Medulla oblongata (tissue), 1 donor: ENCODE data around the gene MUS81.

Experiments
- DNase-seq: peaks from one replicate; pipeline ENCODE4 v3.0.0-alpha.2; 2015; ENCODE audit errors: extremely low spot score

Gene MUS81

DNA sequence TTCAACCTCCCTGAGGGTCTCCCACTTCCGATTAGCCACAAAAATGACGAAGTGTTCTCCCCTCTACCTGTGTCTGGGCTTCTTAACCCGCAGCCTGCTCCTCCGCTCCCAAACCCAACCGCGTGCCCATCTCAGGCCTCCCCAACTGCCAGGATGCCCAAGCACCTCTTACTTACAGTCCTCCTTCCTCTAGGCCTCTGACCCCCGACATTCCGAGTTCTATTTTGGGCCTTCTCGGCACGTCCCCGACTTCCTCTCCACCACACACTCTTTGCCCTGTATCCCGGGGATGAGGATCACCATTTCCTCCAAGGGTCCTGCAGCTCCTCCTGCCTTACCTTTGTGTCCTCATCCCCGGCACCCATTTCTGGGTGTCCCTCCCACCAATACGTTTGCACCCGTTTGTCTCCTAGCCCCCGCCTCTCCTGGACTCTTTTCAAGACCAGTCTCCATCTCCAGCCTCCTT lies 388 bp upstream of the MUS81 start:
- no peak for DNase-seq

DNA sequence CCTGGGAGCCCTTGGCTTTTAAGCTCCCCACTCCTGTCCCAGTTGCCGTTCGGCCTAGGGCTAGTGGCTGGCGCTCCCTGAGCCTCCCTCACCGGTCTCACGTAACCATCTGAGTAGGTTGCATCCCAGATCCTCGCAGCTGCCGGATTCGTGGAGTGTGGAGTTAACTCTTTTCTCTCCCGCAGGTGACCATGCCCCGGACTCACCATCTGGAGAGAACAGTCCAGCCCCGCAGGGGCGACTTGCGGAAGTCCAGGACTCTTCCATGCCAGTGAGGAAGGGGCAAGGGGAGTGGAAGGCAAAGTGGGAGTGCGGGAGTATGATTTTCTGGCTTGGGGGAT lies 902 bp downstream of the MUS81 start:
- no peak for DNase-seq

DNA sequence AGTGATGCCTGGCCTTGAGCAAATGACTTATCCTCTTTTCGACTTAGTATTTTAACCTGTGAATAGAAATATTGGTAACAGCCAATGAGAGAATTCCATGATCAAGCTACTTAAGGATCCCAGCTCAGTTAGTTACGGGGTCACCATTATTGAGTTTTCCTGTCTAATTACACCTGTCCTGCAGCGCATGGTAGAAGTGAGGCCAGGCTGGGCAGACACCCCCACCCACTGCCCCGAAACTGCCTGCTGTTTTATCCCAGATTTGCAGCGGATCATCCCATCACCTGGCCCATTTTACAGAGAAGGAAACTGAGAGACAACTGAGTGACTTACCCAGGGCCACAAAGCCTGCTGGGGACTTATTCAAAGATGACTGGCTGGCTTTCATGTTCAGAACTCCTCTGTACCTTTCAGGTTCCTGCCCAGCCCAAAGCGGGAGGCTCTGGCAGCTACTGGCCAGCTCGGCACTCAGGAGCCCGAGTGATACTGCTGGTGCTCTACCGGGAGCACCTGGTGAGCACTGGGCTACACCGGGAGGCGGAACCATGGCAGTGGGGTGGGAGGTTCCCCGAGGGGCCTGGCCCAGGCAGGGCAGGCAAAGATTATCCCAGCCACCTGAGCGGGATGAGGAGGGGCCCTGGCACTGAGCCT lies 1.4 kb downstream of the MUS81 start:
- no peak for DNase-seq

DNA sequence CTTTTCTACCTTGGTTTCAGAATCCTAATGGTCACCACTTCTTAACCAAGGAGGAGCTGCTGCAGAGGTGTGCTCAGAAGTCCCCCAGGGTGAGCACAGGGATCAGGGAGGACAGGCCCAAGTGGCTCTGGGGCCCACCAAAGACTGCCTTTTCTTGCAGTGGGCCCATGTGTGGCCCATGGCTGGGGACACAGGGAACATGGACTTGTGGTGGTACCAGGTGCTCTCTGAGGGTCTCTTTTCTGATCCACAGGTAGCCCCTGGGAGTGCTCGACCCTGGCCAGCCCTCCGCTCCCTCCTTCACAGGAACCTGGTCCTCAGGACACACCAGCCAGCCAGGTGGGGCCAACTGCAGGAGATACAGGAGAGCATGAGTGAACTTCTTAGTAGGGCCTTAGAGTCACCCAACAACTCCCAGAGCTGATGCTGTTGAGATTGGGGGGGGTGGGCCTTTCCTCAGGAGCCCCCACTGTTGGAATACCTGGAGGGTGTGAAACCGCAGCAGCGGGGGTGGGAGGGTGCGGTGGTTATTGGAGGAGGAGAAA lies 2.0 kb downstream of the MUS81 start:
- no peak for DNase-seq

DNA sequence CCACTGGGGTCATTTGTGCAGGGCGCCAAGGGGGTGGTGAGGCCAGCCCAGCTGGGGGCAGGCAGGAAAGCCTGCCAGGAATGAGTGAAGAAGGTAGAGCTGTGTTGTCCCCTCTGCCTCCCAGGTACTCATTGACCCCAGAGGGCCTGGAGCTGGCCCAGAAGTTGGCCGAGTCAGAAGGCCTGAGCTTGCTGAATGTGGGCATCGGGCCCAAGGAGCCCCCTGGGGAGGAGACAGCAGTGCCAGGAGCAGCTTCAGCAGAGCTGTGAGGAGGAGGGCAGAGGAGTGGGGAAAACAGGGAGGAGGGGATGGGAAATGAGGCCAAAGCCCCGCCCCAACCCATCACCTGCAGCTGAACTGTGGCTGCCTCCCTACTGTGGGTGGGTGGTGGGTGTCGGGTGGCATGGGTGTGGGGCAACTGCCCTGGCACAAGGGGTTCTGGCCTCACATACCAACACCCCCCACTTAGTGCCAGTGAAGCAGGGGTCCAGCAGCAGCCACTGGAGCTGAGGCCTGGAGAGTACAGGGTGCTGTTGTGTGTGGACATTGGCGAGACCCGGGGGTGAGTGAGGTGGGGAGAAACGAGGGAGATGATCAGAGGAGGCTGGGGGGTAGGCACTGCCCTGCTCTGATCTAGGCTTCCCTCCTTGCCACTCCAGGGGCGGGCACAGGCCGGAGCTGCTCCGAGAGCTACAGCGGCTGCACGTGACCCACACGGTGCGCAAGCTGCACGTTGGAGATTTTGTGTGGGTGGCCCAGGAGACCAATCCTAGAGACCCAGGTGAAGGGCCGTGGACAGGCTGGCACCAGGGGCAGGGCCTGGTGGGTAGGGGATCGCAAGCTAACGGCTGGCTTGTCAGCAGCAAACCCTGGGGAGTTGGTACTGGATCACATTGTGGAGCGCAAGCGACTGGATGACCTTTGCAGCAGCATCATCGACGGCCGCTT lies 3.0 kb downstream of the MUS81 start:
- DNase-seq, result no peak

DNA sequence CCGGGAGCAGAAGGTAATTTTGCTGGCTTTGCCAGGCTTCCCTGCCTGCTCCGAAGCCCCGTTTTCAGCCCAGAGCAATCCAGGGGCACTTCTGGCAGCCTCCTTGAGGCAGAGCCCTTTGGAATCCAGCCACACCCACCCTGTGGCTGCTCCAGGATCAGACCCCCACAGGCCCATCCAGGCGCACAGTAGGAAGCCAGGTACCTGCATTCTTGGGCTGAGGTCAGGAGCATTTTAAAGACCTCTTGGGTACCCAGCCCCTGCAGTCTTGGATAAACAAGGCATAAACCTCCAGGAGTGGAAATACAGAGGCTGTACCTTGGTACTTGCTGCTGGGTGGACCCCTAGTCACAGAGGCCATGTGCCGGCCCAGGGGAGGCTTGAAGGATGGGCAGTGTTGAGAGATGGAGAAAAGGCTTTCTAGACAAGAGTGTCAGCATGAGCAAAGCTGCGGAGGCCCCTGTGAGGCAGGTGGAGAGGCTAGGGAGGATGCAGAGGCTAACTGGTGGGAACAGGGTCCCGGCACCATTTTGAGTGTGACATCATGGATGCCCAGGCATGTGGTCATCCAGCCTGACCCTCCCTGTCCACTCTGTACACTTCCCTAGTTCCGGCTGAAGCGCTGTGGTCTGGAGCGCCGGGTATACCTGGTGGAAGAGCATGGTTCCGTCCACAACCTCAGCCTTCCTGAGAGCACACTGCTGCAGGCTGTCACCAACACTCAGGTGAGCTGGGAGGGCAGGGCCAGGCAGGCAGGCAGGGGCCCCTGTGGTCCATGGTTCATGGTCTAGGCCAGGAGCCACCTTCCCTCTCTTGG lies 3.9 kb downstream of the MUS81 start:
- DNase-seq, result no peak

- DNase-seq, result no peak
These were observed 4.7 kb downstream of the MUS81 start for GRCh38 chr11:65864706-65865471.

DNA sequence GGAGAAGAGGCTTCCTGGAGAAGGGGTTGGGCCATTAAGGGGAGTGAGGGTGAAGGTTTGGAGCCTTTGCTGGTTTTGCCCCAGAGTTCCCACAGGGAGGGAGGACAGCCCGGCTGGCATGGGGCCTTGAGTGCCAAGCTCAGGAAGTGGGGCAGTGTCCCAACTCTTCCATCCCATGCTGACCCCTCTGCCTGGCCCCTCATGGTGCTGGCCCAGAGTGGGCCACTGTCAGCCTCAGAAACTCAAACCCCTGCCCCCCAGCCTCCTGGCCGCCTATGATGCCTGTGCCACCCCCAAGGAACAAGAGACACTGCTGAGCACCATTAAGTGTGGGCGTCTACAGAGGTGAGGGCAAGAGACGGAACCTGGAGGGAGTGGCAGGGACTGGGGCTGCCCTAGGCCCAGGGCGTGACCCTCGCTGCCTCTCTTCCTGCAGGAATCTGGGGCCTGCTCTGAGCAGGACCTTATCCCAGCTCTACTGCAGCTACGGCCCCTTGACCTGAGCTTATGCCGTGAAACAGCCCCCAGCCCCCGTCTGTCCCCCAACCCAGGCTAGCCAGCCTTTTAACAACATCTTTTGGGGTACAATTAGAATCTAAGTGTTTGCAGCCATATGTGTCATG lies 5.4 kb downstream of the MUS81 start:
- no peak for DNase-seq

GRCh38 chr11:65866509-65867283 lies 6.5 kb downstream of the MUS81 start:
- DNase-seq, result no peak

DNA sequence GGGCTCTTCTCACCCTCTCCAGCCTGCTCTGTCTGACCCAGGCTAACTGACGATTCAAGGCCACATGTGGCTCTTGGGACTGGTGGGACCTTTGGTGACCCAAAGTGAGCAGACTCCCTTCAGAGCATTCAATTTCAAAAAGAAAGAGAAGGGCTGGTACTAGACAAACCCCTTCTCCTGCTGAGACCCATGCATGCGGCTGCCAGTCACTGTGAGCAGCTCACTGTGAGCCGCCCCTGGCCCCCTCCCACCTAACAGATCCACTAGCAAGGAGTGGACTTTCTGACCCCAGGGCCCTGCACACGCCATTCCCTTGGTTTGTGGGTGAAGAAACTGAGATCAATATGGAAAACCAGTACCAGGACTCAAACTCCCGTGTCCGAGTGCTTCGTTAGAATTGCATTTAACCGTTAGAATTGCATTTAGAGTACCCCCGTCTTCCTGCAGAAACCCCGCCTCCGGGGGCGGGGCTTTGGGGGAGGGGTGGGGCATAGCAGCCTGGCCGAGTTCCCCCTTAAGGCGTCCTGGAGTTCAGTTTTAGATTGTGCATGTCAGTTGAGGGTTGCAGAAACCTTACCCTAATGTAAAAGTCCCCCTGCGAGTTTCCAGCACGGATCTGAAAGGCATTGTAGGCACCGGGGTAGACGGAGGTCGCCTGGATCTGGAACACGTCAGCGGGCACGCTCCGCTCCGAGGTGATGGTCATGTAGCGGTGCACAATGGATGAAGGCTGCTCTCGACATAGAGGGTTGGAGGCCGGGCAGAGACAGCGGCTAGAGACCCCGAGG lies 7.2 kb downstream of the MUS81 start:
- no peak for DNase-seq

DNA sequence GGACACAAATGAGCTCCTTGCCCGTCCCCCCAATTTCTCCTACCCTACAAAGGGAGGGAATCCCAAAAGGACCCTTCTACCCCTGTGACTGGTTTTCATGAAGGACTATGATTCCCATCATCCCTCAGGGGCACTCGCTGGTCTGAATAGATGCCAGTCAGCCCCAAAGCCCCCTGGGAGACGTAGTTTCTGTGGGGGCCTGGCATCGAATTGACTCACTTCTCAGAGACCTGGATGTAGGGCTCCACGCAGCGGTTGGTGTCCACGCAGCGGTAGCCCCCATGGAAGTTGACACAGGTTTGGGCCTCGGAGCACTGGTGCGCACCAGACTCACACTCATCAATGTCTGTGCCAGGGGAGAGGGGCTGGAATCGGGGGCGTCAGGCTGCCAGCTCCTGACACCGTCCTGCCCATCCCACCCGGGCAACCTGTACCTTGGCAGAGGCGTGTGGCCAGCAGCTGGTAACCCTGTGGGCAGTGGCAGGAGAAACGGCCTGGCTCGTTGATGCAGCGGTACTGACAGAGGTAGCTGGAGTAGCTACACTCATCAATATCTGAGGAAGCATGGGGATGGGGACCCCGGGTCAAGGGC lies 7.9 kb downstream of the MUS81 start:
- peak; percentile 38 for DNase-seq

GRCh38 chr11:65868907-65869306 lies 8.7 kb downstream of the MUS81 start:
- no peak for DNase-seq

- no peak for DNase-seq
These were observed 9.5 kb downstream of the MUS81 start for GRCh38 chr11:65869643-65870306.

DNA sequence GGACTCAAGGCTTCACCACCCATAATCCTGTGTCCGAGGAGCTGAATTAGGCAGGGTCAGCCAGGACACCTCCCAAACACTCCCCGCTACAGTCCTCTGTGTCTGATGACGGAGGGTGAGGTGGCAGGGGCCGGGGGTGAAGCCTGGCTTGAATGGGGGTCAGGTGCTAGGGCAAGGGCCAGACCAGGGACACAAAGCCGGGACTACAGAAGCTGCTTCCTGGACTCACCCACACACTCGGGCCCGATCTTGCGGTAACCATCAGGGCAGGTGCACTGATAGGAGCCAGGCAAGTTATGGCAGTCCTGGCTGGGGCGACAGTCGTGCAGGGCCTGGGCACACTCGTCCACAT lies 10.1 kb downstream of the MUS81 start:
- no peak for DNase-seq

- DNase-seq, result no peak
These were observed 10.8 kb downstream of the MUS81 start for GRCh38 chr11:65870706-65871681.

GRCh38 chr11:65871811-65872548 lies 11.7 kb downstream of the MUS81 start:
- DNase-seq, result no peak
